ENCODE data around the gene TAGLN2.

TAGLN2 gene

DNA sequence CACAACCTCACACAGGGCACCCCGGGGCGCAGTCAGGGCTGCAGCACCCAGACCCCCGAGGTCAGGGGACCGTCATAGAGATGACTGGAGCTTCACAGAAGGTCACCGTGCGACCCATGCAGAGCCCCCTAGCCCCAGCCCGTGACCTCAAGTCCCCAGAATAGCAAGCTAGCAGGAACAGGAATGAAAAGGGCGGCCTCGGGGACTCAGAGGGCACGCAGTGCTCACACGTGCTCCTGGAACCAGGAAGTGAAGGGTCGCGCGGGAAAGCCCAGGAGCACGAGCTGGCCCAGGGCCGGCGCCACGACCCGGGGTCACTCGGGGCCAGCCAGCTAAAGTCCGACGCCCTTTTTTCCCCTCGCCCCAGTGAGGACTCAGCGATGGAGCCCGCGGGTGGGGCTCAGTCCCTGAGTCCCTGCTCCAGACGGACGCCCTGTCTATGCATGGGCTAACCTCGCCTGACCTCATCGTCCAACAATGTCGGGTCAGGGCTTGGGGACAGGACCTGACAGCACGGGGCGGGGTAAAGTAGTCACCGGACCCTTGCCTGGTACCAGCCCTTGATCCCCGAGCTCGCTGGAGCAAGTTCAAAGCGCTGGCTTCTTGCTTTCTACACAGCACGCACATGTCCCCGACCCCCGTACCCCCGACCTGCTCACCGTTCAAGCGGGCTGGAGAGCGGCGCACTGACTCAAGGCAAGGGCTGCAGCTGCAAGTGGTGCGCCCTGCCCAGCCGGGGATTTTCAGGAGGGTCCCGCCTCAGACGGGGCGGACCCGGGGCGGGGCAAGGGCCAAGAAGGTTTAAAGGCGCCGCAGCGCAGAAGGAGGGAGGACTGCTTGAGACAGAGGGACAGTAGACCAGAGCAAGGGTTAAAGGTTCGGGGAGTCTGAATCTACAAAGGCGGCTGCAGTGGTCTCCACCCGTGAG, at the start of gene TAGLN2:
Gene TAGLN2 (minus strand): TSS at position 717 of the 928 bp plus-strand sequence. CDS start 4,998 bp downstream, outside the sequence.
- no peak for DNase-seq

DNA sequence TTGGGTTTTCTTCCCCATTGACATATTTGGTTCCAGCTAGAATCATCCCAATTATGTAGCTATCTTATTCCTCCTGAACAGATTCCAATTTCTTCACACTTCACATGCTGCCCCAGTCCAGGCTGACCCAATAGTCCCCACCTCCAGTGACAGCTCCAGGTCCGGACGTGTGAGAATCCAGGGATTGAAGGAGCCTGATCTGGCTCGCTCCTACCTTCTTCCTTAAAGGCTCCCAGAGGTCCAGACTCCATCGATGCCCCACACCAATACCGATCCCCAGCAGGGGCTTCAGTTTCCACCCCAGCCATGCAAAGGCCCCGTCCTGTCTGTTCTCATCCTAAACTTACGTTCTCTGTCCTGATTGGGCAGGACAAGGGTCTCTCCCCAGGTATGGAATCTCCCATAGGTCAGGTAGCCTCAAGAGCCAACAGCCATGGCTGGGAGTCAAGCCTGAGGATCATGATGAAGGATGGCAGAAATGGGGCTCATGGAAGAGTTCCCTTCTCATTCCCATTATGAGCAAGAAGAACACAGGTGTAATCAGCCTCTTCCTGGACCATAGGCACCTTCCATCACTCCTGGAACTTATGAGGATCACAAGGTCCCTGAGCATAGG, 49.2 kb upstream of the TAGLN2 start:
- no peak for DNase-seq

DNA sequence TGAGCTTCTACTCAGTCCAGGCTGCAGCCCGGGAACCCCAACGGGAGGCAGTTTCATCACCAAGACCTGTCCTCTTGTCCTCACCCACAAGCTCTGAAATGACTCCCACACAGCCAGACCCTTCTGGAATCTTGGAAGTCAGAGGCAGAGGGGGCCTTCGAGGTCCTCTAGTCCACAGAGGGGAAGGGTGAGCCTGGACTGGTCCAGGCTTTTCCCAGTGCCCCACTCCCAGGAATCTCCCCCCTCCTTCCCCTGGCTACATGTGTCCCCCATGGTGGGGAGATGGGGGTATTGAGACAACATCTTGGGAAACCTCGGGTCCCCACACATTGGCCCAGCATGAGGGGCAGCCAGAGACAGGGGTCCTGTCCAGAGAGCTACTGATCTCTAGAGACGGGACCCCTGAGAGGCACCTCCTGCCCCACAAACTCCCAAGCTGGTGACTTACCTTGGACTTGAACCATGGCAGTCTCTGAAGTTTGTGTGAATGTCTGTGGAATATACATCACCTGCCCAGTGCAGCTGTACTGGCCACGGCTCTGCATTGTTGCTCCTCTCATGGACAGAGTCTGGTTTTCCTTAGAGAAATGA, 48.1 kb upstream of the TAGLN2 start:
- no peak for DNase-seq

DNA sequence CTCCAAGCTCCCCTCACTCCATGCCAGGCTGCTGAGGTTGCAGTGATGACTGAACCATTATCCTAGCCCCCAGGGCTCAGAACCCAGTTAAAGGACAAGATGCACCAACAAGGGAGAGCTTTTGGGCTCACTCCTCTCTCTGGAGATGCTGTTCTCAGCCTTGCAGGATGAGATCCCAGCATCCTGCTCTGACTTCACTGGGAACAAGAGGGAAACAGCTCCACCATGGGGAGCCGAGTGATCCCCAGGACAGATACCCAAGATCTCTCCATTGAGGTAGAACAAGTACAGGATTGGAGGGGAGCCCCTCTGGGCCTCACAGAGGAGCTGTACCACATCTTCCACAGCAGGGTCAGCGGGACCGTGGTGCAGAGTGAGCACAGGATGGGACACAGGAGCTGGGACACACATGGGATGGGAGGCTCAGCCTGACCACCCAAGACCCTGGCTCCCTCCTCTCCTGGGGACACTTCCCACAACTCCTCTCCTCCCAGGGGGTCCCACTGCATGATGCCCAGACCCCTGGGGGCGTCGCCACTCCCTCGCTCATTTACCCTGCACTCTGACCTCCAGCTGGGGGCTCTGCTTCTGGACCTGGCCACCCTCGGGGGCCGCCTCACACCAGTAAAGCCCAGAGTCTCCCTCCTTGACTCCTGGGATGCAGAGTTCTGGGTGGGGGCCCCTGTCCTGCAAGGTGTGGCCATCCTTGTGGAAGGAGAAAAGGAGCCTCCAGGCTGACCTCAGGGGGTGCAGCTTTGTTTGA, 47.3 kb upstream of the TAGLN2 start:
- DNase-seq = no peak

DNA sequence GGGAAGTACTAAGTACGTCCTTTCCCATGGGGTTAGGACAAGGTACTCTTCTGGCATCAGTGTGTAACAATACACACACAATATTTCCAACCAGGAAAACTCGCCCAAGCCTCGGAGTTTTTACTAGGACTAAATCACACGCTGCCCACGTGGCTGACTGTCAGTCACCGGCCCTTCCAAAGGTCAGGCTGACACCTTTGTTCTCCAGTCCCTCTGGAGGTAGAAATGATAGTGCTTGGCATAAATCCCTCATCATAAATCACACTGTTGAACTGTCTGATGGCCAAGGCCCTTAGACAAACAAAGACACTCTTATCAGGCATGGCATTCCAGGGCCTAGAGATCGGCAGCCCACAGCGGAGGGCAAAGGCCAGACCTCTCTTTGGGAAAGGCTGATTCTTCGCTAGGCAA, 45.6 kb upstream of the TAGLN2 start:
- DNase-seq = no peak

DNA sequence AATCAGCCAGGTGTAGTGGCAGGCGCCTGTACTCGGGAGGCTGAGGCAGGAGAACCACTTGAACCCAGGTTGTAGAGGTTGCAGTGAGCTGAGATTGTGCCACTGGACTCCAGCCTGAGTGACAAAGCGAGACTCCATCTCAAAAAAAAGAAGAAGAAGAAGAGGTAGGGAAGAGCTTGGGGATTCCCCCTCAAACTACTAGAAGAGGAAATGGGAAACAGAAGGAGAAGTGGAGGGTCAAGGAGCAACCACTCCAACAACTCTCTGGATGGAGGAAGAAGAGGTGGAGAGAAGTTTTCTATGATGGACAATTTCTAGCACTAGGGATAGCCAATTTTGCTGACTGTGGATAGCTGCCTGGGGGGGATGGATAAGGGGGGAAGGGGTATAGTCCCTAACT, 43.6 kb upstream of the TAGLN2 start:
- DNase-seq = no peak

DNA sequence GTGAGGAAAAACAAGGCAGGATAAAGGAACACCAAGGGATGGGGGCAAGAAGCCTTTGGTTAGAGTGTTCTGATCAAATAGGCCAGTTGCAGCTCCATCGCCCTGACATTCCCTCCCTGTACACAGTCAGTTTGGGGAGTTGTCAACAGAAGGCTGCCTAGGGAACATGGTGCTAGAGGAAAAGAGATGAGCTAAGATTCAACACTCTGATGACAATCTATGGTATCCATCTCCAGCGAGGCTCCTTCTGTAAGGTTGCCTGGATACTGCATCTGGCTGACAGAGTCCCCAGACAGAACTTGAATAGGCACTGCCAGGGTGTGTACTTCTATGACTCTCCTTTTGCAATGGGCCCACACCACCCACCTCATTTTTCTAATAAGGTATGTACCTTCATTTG, 40.0 kb upstream of the TAGLN2 start:
- DNase-seq = no peak

DNA sequence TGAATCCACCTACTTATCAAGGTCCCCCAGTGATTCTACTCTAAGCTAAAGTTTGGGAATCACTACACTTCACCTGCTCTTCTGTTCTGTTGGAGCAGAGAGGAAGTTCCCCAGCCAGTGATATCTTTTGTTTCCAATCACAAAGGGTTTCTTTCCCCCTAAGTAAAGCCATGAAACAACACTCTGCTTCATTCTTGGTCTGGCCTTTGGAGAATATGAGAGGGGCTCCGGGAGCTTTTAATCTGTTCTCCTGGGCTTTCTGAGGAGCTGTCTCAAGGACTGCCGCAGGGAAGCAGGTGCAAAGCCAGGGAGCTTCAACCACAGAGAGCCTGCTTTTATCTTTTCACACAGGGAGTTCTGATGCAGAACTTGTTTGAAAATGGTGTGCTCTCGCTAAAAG, 38.8 kb upstream of the TAGLN2 start:
- DNase-seq = no peak

DNA sequence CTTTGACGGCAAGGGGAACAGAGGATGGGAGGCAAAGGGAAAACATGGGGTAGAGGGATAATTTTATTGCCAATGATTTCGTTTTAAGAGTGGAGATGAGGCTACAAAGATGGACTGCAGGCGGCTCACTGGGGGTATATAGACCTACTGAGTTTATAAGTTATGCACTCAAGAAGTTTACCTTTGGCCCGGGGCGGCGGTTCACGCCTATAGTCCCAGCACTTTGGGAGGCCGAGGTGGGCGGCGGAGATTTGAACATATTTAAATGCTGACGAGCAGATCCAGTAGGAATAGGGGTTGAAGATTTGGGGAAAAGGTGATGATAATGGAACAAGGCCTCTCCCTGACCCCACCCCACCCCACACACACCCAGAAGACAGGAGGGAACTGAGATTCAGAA, 36.9 kb upstream of the TAGLN2 start:
- DNase-seq = no peak

DNA sequence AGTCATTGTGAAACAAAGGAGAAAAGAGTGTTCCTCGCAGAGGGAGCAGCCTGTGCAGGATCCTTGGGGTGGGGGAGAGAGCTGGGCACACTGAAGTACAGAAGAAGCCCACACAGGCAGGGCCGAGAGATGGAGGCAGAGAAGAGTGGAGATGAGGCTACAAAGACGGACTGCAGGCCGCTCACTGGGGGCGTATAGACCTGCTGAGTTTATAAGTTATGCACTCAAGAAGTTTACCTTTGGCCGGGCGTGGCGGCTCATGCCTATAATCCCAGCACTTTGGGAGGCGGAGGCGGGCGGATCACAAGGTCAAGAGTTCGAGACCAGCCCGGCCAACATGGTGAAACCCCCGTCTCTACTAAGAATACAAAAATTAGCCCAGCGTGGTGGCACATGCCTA, 36.3 kb upstream of the TAGLN2 start:
- DNase-seq = no peak

DNA sequence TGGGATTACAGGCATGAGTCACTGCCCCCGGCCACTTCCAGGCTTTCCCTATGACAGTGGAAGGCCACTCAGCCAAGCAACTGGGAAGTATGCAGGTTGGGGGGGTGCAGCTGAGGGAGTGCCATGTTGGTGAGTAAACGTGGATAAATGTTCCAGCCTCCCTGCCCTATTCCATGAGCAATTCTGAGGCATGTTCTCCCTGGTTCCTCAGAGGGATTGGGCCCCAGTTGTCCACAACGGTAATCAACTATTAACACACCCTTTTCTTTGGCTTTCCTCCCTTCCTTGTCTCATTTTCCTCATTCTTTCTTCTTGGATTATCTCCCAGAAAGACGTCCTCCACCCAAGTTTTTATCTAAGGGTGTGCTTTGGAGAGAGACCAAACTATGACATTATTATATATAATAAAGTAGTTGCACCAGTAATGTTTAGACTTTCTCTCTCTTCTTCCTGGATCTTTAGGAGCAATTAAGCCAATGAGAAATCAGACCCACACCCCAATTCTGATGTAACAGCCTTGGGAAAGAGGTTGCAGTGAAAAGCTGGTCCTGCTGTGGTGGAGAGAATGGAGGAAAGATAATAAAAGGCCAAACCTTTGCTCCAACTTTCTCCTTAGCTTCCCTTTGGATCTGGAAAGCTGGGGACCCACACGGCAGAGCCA, 35.5 kb upstream of the TAGLN2 start:
- DNase-seq = no peak

DNA sequence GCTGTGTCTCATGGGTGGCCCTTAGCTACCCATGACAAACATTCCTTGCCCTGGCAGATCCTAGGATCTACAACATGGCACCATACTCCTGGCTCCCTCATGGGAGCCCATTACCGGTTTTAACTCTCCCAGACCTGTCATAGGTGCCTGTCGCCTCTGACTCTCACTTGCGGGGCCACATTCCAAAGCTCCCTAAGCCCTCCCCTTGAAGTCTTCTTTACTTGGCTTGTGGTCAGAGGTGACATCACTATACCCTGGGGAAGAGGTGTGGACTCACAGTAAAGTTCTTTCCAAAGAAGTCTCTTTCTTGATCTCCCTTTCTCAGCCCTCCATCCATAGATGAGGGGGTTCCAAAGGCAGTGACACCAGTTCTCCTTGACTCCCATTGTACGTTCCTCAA, 34.1 kb upstream of the TAGLN2 start:
- DNase-seq = no peak

DNA sequence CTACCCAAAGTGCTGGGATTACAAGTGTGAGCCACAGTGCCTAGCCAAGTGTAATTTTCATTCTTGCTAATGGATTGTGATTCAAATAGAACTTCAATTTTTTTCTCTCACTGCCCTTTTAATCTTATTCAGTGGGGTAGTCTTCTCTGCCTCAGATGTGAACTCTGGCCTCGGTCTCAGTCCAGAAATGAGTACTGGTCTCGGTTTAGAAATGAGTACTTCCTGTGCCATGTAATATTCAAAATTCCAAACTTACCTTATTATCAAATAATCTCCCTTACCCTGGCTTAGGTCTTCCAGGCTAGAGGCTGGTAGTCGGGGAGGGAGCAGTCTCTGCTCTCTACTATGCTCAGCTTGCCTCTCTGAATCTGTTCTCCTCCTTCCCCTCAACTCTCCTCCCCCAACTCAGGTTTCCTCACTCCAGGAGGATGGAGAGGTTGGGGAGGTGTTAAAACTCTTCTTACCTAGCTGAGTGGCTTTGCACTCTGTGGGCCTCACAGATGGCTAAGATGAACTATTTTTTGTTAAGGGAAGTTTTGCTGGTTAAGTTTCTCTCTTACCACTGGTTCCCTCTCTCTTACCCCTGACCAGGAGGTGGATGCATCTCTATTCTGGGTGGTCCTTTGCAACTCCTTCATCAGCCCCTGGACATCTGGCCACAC, 33.5 kb upstream of the TAGLN2 start:
- no peak for DNase-seq

DNA sequence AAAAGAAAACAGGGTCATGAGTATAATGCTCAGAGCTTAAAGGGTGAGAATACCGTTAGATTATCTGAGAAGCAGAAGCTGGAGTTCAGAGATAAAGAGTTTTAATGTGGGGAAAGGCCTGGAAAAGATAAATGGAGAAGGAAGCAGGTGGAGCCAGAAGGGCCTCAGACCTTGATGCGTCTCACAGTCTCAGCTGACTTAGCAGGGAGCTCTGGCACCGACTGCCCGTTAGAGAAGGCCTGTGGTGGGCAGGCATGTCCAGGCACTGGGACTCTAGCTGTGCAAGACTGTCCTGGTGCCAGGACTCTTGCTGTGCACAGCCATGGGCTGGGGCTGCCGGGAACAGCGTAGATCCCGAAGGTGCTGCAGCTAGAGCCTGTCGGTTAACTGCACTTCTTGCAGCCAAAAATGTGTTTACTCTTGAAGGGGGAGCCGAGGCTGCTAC, 32.5 kb upstream of the TAGLN2 start:
- no peak for DNase-seq

DNA sequence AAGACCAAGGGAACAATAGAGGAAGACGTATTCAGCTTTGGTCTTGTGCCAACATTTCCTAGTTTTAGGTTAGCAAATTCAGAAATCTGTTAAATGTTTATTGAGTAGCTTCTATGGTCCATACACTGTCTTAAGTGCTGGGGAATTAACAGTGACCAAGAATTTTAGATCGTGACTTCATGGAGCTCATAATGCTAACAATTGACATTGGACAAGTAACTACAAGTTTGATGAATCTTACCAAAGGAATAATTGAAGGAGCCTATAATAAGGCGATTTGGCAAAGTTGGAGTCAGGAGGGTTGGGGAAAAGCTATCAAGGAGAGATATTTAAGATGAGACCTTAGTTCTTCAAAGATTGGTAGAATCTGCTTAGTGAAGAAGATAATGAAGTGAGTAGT, 30.1 kb upstream of the TAGLN2 start:
- DNase-seq = no peak

DNA sequence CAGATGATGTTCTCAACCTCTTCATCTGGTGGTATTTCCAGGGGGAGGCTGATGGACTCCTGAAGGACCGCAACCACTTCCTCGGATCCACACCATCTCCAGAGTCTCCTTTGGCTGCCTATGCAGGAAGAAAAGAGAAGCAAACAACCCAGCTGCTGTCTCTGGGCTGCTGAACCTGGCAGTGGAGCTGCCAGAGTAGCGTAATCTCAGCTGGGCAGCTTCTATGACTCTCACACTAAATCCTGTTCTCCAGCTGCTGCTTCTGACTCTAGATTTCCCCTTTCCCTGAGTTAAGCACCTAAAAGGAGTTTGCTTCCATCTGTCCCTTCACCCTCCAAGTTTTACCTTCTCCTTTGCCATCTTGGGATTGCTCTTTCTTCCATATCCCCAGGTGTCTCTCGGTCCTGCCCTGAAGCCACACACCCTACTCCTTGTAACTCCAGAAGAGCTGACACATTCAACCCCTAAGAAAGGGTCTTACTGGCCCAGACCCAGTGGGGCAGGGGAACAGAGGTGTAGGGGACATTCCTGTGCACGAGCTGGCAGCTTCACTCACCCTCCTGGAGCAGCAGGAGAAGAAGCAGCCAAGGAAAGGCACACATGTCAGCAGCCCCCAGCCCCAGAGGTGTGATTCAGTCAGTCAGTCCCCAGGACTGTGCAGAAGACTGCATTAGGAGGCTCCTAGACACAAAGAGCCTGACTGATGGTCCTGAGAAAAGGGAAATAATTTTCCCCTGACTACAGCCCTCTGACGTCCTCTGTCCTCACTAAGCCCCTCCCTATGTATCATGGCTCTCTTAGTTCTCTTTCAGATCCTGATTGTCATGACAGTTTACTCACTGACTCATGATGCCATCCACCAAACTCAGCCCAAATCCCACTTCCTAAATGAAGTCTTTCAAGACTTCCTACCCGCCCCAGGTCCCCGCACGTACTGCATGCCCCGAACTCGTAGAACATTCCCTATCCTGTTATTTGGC, 28.5 kb upstream of the TAGLN2 start, which contains the start of gene SLAMF9:
Gene SLAMF9 (minus strand): TSS at position 702 of the 980 bp plus-strand sequence. CDS start 100 bp downstream, at position 602.
- no peak for DNase-seq

DNA sequence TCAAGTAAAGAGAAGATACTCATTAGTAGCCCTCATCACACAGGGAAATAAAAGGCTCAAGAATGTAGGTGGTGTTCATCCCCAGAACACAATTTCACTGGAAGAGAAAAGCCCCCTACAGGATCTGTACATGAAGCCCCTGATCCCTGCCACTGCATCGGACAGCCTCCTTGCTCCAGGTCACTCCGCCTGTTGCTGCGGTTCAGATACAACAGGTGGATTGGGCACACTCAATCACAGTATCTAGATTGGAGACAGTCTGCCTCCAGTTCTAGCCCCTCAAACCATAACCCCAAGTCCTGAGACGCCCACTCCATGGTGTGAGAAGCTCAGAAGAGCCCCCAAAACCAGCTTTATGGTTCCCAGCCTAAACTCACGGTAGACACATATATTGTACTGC, 27.6 kb upstream of the TAGLN2 start:
- no peak for DNase-seq

DNA sequence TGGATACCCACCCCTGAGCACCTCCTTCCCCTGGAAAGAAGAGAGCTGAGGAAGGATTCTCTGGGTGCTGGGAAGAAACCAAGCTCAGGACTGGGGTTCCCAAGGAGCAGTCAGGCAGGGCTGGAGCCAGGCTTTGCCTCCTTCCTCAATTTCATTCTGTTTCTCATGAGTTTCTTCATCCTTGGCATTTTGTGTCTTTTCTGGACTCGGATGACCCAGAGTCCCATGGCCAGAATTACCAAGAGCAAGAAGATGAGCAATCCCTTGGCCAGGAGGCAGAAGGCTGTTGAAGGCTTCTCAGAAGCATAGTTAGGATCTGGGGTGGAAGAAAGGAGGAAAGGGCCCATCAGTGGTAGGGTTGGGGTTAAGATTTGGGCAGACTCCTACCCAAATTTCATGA, 26.2 kb upstream of the TAGLN2 start:
- DNase-seq = no peak

DNA sequence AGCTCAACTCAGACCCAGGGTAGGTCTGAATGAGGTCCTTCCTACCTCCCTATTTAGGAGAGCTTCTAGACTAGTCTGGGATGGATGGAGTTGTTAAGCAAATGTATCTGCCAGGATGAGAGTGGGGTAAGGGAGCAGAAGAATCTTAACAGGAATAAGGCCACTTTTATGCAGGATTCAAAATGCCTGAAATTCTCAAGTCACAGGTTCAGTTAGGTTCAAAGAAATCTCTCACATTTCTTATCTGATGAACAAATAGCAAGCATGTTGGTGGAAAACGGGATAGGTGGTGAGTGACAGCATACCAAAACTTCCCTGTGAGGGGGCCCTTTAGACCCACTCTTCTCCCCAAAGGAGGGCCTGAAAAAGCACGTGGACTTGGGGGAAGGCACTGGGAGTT, 25.7 kb upstream of the TAGLN2 start:
- DNase-seq = no peak

DNA sequence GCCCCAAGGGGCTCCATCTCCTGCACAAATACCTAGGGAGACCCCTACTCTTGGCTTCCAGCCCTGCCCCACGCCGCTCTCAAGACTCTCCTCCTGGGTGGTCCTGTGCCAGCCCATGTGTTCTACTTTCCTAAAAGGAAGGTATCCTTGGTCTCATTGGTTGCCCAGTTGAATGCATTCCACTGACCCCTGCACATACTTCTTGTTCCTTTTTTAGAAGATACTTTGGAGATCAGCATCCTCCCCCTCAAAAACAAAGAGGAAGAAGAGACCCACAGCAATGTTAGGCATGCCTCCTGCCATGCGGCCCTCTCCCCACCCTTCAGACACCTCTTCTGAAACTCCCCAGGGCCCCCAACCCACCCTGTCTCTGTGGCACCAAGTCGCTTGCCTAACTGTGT, 24.7 kb upstream of the TAGLN2 start:
- DNase-seq = no peak

DNA sequence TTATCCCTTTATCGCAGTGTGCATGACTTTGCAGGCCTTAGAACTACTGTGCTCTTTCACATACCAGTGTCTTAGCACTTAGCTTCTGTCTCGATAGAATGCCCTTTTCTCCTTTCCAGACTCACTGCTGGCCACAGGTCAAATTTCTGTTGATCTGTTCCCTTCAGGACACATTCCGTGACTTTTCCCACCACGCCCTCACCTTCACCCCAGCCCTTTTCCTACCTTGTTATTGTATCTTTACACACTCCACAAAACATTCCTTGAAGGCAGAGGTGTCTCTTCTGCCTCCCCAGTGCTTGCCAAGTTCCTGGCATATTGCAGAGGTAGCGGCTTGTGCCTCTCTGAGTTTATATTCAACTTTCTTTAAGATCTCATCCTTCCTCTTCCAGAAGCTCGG, 23.8 kb upstream of the TAGLN2 start:
- no peak for DNase-seq

Data from NCI-H1092 (cell line).